IMR-90 (cell line): ENCODE measurements around the gene TOP2B. TPM values are rescaled to one million over a fixed set of nuclear protein-coding genes. Genes with fewer than 3 reads are reported as not detected.

ENCODE experiments used
- ATAC-seq: fragments of 200-7000 bp; cut with Tn5 transposase; 2 replicates; pipeline ENCODE4 v1.9.1; 2020; ENCODE audit warnings: low read depth, mild to moderate bottlenecking, moderate library complexity
- BruUV-seq: library from RNA; stranded (reverse); fragments of 400-500 nt; replicated peaks from 2 replicates; lab custom pipeline; 2021; lab: Mats Ljungman, UMichigan
- CTCF ChIA-PET: fragments of 300-600 bp; formaldehyde crosslinking; extraction: SDS; loops from one replicate; lab custom pipeline; 2021; ENCODE audit warnings: antibody characterized with exemption; lab: Yijun Ruan, JAX
- POLR2A ChIA-PET: fragments of 300-600 bp; sonication (Branson Sonifier 250); formaldehyde crosslinking; loops from one replicate; lab custom pipeline; 2022; ENCODE audit warnings: antibody characterized with exemption; ENCODE audit not compliant: unreplicated experiment; lab: Charles Lee
- DNase-seq: peaks from one replicate; pipeline ENCODE4 v3.0.0; 2013
- H2AFZ ChIP-seq: replicated peaks from 2 replicates; pipeline ENCODE3; 2013; ENCODE audit warnings: low read length, mild to moderate bottlenecking; ENCODE audit not compliant: poor library complexity
- H2AK5ac ChIP-seq: 2 replicates; pipeline ENCODE4 v1.6.1; 2013; ENCODE audit warnings: low read depth, low read length, inconsistent platforms
- H2AK9ac ChIP-seq: replicated peaks from 2 replicates; pipeline ENCODE3; 2013; ENCODE audit warnings: mild to moderate bottlenecking, low read depth, low read length, moderate library complexity; ENCODE audit not compliant: poor library complexity
- H2BK120ac ChIP-seq: 2 replicates; pipeline ENCODE4 v1.6.1; 2013; ENCODE audit warnings: low read depth, low read length, inconsistent platforms
- H2BK15ac ChIP-seq: 3 replicates; pipeline ENCODE4 v1.6.1; 2013; ENCODE audit warnings: low read depth, low read length, inconsistent platforms
- H2BK20ac ChIP-seq: 2 replicates; pipeline ENCODE4 v1.6.1; 2013; ENCODE audit warnings: low read depth, mild to moderate bottlenecking, inconsistent platforms, low read length, moderate library complexity
- H2BK5ac ChIP-seq: 2 replicates; pipeline ENCODE4 v1.6.1; 2013; ENCODE audit warnings: mild to moderate bottlenecking, low read depth, low read length, inconsistent platforms; ENCODE audit not compliant: poor library complexity, severe bottlenecking
- H3K14ac ChIP-seq: replicated peaks from 2 replicates; pipeline ENCODE4 v1.6.1; 2013; ENCODE audit warnings: low read depth, low read length, inconsistent platforms
- H3K18ac ChIP-seq: 2 replicates; pipeline ENCODE4 v1.6.1; 2013; ENCODE audit warnings: low read depth, low read length, control low read depth
- H3K23ac ChIP-seq: 2 replicates; pipeline ENCODE4 v1.6.1; 2013; ENCODE audit warnings: low read depth, low read length, inconsistent platforms
- H3K27ac ChIP-seq: 2 replicates; pipeline ENCODE4 v1.5.1; 2013; ENCODE audit warnings: mild to moderate bottlenecking, control low read depth, low read length; ENCODE audit not compliant: insufficient read depth
- H3K27me3 ChIP-seq: 2 replicates; pipeline ENCODE4 v1.6.1; 2013; ENCODE audit warnings: low read length; ENCODE audit not compliant: control insufficient read depth, insufficient read depth
- H3K36me3 ChIP-seq: 2 replicates; pipeline ENCODE4 v1.6.1; 2013; ENCODE audit warnings: low read length, mixed read lengths; ENCODE audit not compliant: control insufficient read depth, insufficient read depth
- H3K4ac ChIP-seq: 2 replicates; pipeline ENCODE4 v1.6.1; 2013; ENCODE audit warnings: low read depth, low read length, inconsistent platforms
- H3K4me1 ChIP-seq: 2 replicates; pipeline ENCODE4 v1.6.1; 2013; ENCODE audit warnings: low read length, mixed read lengths; ENCODE audit not compliant: control insufficient read depth, insufficient read depth
- H3K4me2 ChIP-seq: 2 replicates; pipeline ENCODE4 v1.6.1; 2013; ENCODE audit warnings: low read depth, mild to moderate bottlenecking, control low read depth, low read length, moderate library complexity
- H3K4me3 ChIP-seq: 2 replicates; pipeline ENCODE4 v1.5.1; 2013; ENCODE audit warnings: low read depth, mild to moderate bottlenecking, control low read depth, low read length, moderate library complexity; ENCODE audit not compliant: insufficient read depth
- H3K56ac ChIP-seq: 2 replicates; pipeline ENCODE4 v1.6.1; 2013; ENCODE audit warnings: low read length, inconsistent platforms; ENCODE audit not compliant: insufficient read depth; ENCODE audit errors: extremely low read depth
- H3K79me1 ChIP-seq, 2 experiments: 2 replicates each; pipeline ENCODE4 v1.6.1; 2013; ENCODE audit warnings: low read length in 2 of 2, inconsistent platforms in 1 of 2, low read depth in 1 of 2
- H3K9ac ChIP-seq: 2 replicates; pipeline ENCODE4 v1.6.1; 2013; ENCODE audit warnings: low read depth, low read length, control low read depth
- H3K9me1 ChIP-seq: 2 replicates; pipeline ENCODE4 v1.6.1; 2013; ENCODE audit warnings: low read length, inconsistent platforms; ENCODE audit not compliant: insufficient read depth
- H3K9me3 ChIP-seq: 2 replicates; pipeline ENCODE4 v1.6.1; 2013; ENCODE audit warnings: low read length; ENCODE audit not compliant: control insufficient read depth, insufficient read depth
- H4K20me1 ChIP-seq: 2 replicates; pipeline ENCODE4 v1.6.1; 2013; ENCODE audit warnings: low read length, inconsistent platforms; ENCODE audit not compliant: insufficient read depth
- H4K5ac ChIP-seq: 2 replicates; pipeline ENCODE4 v1.6.1; 2013; ENCODE audit warnings: mild to moderate bottlenecking, low read depth, low read length, control low read depth
- H4K8ac ChIP-seq, 2 experiments: 2 replicates each; pipeline ENCODE4 v1.6.1; 2013; ENCODE audit warnings: low read depth in 2 of 2, low read length in 2 of 2, control low read depth in 1 of 2, inconsistent platforms in 1 of 2
- H4K91ac ChIP-seq: 2 replicates; pipeline ENCODE4 v1.6.1; 2013; ENCODE audit warnings: low read depth, low read length, inconsistent platforms; ENCODE audit not compliant: insufficient read depth
- BHLHE40 ChIP-seq: fragments of 150-350 bp; IDR thresholded peaks from 2 replicates; pipeline ENCODE4 v1.6.1; 2016; ENCODE audit warnings: mild to moderate bottlenecking, low read depth, low read length
- CEBPB ChIP-seq: IDR thresholded peaks from 2 replicates; pipeline ENCODE4 v1.6.1; 2012; ENCODE audit warnings: low read depth, low read length, improper control_type of control experiment
- CHD1 ChIP-seq: IDR thresholded peaks from 2 replicates; pipeline ENCODE4 v1.6.1; 2012; ENCODE audit warnings: low read depth, low read length, improper control_type of control experiment
- ELK1 ChIP-seq: fragments of 150-350 bp; IDR thresholded peaks from 2 replicates; pipeline ENCODE4 v1.6.1; 2016; ENCODE audit warnings: low read depth, mild to moderate bottlenecking, low read length, moderate library complexity, borderline replicate concordance
- FOS ChIP-seq: fragments of 150-350 bp; IDR thresholded peaks from 2 replicates; pipeline ENCODE4 v1.6.1; 2016; ENCODE audit warnings: low read depth, low read length
- MAFK ChIP-seq: IDR thresholded peaks from 2 replicates; pipeline ENCODE4 v1.6.1; 2012; ENCODE audit warnings: low read depth, low read length, improper control_type of control experiment
- MAZ ChIP-seq: IDR thresholded peaks from 2 replicates; pipeline ENCODE4 v1.6.1; 2012; ENCODE audit warnings: low read depth, mild to moderate bottlenecking, low read length, improper control_type of control experiment, moderate library complexity, borderline replicate concordance
- MXI1 ChIP-seq: IDR thresholded peaks from 2 replicates; pipeline ENCODE4 v1.6.1; 2012; ENCODE audit warnings: low read depth, mild to moderate bottlenecking, low read length, moderate library complexity, borderline replicate concordance
- NFE2L2 ChIP-seq: fragments of 150-350 bp; IDR thresholded peaks from 2 replicates; pipeline ENCODE4 v1.6.1; 2016; ENCODE audit warnings: low read depth, mild to moderate bottlenecking, low read length
- POLR2A ChIP-seq: IDR thresholded peaks from 2 replicates; pipeline ENCODE4 v1.6.1; 2012; ENCODE audit warnings: mild to moderate bottlenecking, low read depth, low read length
- RAD21 ChIP-seq: IDR thresholded peaks from 2 replicates; pipeline ENCODE4 v1.6.1; 2012; ENCODE audit warnings: low read length, improper control_type of control experiment
- RCOR1 ChIP-seq: IDR thresholded peaks from 2 replicates; pipeline ENCODE4 v1.6.1; 2012; ENCODE audit warnings: mild to moderate bottlenecking, low read length, improper control_type of control experiment; ENCODE audit not compliant: insufficient replicate concordance
- RFX5 ChIP-seq: IDR thresholded peaks from 2 replicates; pipeline ENCODE4 v1.8.0; 2012; ENCODE audit warnings: low read depth, mild to moderate bottlenecking, low read length, moderate library complexity
- SMC3 ChIP-seq: fragments of 150-350 bp; IDR thresholded peaks from 2 replicates; pipeline ENCODE4 v1.6.1; 2016; ENCODE audit warnings: low read depth, mild to moderate bottlenecking, antibody characterized with exemption, low read length, moderate library complexity
- WGBS, 2 experiments: methylation state at CpG; one replicate each; pipeline versions ENCODE4 v1.1.5 to v1.1.7; 2013; ENCODE audit warnings: missing lambda C conversion rate in 2 of 2; ENCODE audit not compliant: insufficient read length in 1 of 2; ENCODE audit errors: extremely low coverage in 2 of 2; 5-methylcytosine and 5-hydroxymethylcytosine counted together
- dilution Hi-C: fragments of 300-500 bp; cut with HindIII; formaldehyde crosslinking; loops from one replicate; pipeline ENCODE4 v1.14.3; 2018; ENCODE audit warnings: low sequenced_read_pairs; ENCODE audit not compliant: unreplicated experiment
- in situ Hi-C: fragments of 300-500 bp; cut with MboI; formaldehyde crosslinking; loops from 3 replicates; pipeline ENCODE4 v1.14.3; 2019; ENCODE audit warnings: low sequenced_read_pairs, inconsistent platforms, mixed read lengths
- intact Hi-C: fragments of 100-400 bp; cut with micrococcal nuclease; formaldehyde crosslinking; loops from 2 replicates; pipeline ENCODE4 v1.10.0; 2022
- polyA plus RNA-seq, 3 experiments: library from polyadenylated mRNA; depleted of rRNA; stranded (reverse); fragments of >200 nt; gene quantifications; 2 replicates each; pipeline ENCODE4 v1.2.3, GENCODE V29; 2012; ENCODE audit warnings: low replicate concordance in 1 of 3
- total RNA-seq: library from RNA; depleted of rRNA; stranded (reverse); fragments of >200 nt; gene quantifications from 2 replicates; pipeline ENCODE4 v1.2.3, GENCODE V29; 2012

TOP2B gene
- total and polyA plus RNA-seq, 2 of the 4 experiments (the other 2 are of a cell fraction): 45.5 to 53.4 TPM

DNA sequence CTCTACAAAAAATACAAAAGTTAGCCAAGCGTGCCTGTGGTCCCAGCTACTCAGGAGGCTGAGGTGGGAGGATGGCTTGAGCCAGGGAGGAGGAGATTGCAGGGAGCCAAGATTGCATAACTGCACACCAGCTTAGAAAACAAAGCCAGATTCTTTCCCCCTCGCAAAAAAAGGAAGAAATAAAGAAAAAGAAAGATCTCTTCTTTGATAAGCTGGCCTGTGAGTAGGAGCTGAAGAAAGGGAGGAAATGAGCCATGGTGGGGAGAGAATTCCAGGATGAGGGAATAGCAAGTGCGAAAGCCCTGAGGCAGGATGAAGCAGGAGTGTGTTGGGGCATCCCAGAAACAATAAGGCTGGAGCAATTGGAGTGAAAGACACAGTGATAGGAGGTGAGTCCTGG is 24.5 kb upstream of the TOP2B start:
- Histone ChIP-seq H4K20me1 (no peaks in the 10 kb centered on the region), H2AFZ (no peak overlapping the region), H2AK5ac (no peak overlapping the region), H3K14ac (no peak overlapping the region), H4K5ac (no peak overlapping the region), H3K79me1 (no peaks in the 10 kb centered on the region), H3K4me1 (no peaks in the 10 kb centered on the region), H3K27me3 (peaks cover 2% of the 10 kb centered on the region; the same call in 1 of the 2 replicates), H2BK20ac (no peak overlapping the region), H3K36me3 (no peaks in the 10 kb centered on the region), H2AK9ac (no peak overlapping the region), H2BK15ac (no peak overlapping the region), H3K56ac (no peak overlapping the region), H3K23ac (no peak overlapping the region), H3K18ac (no peak overlapping the region), H3K4me3 (no peak overlapping the region), H4K91ac (no peak overlapping the region), H3K9me3 (no peaks in the 10 kb centered on the region), H3K9ac (no peak overlapping the region), H3K9me1 (no peaks in the 10 kb centered on the region), H3K4ac (no peak overlapping the region), H3K4me2 (no peak overlapping the region), H2BK5ac (no peak overlapping the region), H4K8ac (no peak overlapping the region), H3K27ac (no peak overlapping the region), H2BK120ac (no peak overlapping the region)
- dilution Hi-C loops: no loop called here
- no TSS peak for BruUV-seq
- 86% methylated on average over 1 of the region's 3 CpGs; no CpG with 5 or more reads in 1 of the 2 experiments for WGBS, 2 experiments
- no peak for DNase-seq
- TF ChIP-seq CHD1 (no peak), SMC3 (no peak), NFE2L2 (no peak), BHLHE40 (no peak), MAFK (no peak), MXI1 (no peak), RCOR1 (no peak), FOS (no peak), RAD21 (no peak), POLR2A (no peak), RFX5 (no peak), MAZ (no peak), ELK1 (no peak), CEBPB (no peak)
- no peak for ATAC-seq
- intact Hi-C loops: no loop called here
- in situ Hi-C loops: no loop called here
- POLR2A ChIA-PET: interaction anchor here (0.6 kb wide), 1 partner anchor 13 kb away, joined by 6 read pairs; no protein-coding TSS in a partner anchor
- CTCF ChIA-PET: no interaction called here
